ENCODE data around the gene NPM3. TPM values are rescaled to one million over a fixed set of nuclear protein-coding genes. Genes with fewer than 3 reads are reported as not detected.
A peak's percentile ranks its signal among the peaks of the same experiment; 100 is the strongest.

Gene NPM3
- total and polyA plus RNA-seq, 2 of the 13 experiments (the other 11 are each of a cell fraction or from before 2014, with no cell fraction given) = 47.6 to 129 TPM

- TF ChIP-seq MTF2 (CRISPR knock-in tag; IDR thresholded peaks at IDR 0.05; ENCODE audit: borderline replicate concordance) (peak; percentile 32; the same call in 1 of the 2 replicates), CREM (IDR thresholded peaks at IDR 0.05) (peak; percentile 74), CREM (CRISPR knock-in tag; IDR thresholded peaks at IDR 0.05) (no peak), ZNF766 (CRISPR knock-in tag; IDR thresholded peaks at IDR 0.05; ENCODE audit: borderline replicate concordance) (0 out of 2 replicates have a peak, but pooled peaks have one; percentile 50), ZNF44 (CRISPR knock-in tag; IDR thresholded peaks at IDR 0.05) (no peak), SMC3 (IDR thresholded peaks at IDR 0.05; ENCODE audit: low read length) (no peak), ZNF550 (CRISPR knock-in tag; IDR thresholded peaks at IDR 0.05; ENCODE audit: borderline replicate concordance) (no peak), RARG (CRISPR knock-in tag; IDR thresholded peaks at IDR 0.05; ENCODE audit: low read depth) (no peak), EZH2 (conservative IDR thresholded peaks at IDR 0.05; ENCODE audit: low read depth, low read length) (no peak), NFYB (CRISPR knock-in tag; IDR thresholded peaks at IDR 0.05) (peak; percentile 51), ISL2 (CRISPR knock-in tag; IDR thresholded peaks at IDR 0.05) (peak; percentile 87), ZNF703 (CRISPR knock-in tag; IDR thresholded peaks at IDR 0.05; ENCODE audit: borderline replicate concordance) (no peak; the same call in 1 of the 2 replicates), MAZ (IDR thresholded peaks at IDR 0.05; ENCODE audit: borderline replicate concordance, low read depth, low read length) (peak; percentile 97), MAZ (CRISPR knock-in tag; IDR thresholded peaks at IDR 0.05; ENCODE audit: low read depth) (peak; percentile 83), ZBTB1 (CRISPR knock-in tag; IDR thresholded peaks at IDR 0.05; ENCODE audit: borderline replicate concordance) (no peak), FOXA1 (IDR thresholded peaks at IDR 0.05) (no peak), FOXA1 (CRISPR knock-in tag; IDR thresholded peaks at IDR 0.05) (peak; percentile 63), ZNF234 (CRISPR knock-in tag; conservative IDR thresholded peaks at IDR 0.05) (no peak), ATF1 (CRISPR knock-in tag; IDR thresholded peaks at IDR 0.05) (peak; percentile 56; the same call in 1 of the 2 replicates), ZNF383 (CRISPR knock-in tag; IDR thresholded peaks at IDR 0.05; ENCODE audit: borderline replicate concordance) (no peak), TGIF2 (CRISPR knock-in tag; IDR thresholded peaks at IDR 0.05) (no peak), ZNF598 (CRISPR knock-in tag; IDR thresholded peaks at IDR 0.05; ENCODE audit: borderline replicate concordance) (no peak)
- TF ChIP-seq, protein P1, sequence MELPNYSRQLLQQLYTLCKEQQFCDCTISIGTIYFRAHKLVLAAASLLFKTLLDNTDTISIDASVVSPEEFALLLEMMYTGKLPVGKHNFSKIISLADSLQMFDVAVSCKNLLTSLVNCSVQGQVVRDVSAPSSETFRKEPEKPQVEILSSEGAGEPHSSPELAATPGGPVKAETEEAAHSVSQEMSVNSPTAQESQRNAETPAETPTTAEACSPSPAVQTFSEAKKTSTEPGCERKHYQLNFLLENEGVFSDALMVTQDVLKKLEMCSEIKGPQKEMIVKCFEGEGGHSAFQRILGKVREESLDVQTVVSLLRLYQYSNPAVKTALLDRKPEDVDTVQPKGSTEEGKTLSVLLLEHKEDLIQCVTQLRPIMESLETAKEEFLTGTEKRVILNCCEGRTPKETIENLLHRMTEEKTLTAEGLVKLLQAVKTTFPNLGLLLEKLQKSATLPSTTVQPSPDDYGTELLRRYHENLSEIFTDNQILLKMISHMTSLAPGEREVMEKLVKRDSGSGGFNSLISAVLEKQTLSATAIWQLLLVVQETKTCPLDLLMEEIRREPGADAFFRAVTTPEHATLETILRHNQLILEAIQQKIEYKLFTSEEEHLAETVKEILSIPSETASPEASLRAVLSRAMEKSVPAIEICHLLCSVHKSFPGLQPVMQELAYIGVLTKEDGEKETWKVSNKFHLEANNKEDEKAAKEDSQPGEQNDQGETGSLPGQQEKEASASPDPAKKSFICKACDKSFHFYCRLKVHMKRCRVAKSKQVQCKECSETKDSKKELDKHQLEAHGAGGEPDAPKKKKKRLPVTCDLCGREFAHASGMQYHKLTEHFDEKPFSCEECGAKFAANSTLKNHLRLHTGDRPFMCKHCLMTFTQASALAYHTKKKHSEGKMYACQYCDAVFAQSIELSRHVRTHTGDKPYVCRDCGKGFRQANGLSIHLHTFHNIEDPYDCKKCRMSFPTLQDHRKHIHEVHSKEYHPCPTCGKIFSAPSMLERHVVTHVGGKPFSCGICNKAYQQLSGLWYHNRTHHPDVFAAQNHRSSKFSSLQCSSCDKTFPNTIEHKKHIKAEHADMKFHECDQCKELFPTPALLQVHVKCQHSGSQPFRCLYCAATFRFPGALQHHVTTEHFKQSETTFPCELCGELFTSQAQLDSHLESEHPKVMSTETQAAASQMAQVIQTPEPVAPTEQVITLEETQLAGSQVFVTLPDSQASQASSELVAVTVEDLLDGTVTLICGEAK (IDR thresholded peaks at IDR 0.05) = no peak
- TF ChIP-seq, protein P1 (CRISPR knock-in tag; IDR thresholded peaks at IDR 0.05) = no peak
Measured at GRCh38 chr10:101818119-101818871, 35.0 kb upstream of the NPM3 start, which contains the start of gene OGA (continued).

All from HepG2 (cell line).